A172 (cell line): Measurements from ENCODE around the gene RTN4. TPM values are rescaled to one million over a fixed set of nuclear protein-coding genes. Genes with fewer than 3 reads are reported as not detected.
"Not testable (repeated sequence)": the region's sequence is repeated elsewhere in the genome, so short reads cannot be mapped to it uniquely, and the experiment has no call there.

Experiments used
- DNase-seq: peaks from one replicate; pipeline ENCODE4 v3.0.0-alpha.2; 2015; ENCODE audit warnings: low spot score
- total RNA-seq: library from RNA; depleted of rRNA; stranded (reverse); fragments of >200 nt; shearing (Covaris generic); gene quantifications from 2 replicates; pipeline ENCODE4 v1.2.3, GENCODE V29; 2014; rRNA removed

Gene RTN4
- 256 and 361 TPM in 2 replicates for total RNA-seq

GRCh38 chr2:55050100-55050994 is at the start of gene RTN4:
Gene RTN4 (minus strand): TSS chr2:55050451. CDS start chr2:55050300, 151 bp downstream.
- DNase-seq, result peak; percentile 100

DNA sequence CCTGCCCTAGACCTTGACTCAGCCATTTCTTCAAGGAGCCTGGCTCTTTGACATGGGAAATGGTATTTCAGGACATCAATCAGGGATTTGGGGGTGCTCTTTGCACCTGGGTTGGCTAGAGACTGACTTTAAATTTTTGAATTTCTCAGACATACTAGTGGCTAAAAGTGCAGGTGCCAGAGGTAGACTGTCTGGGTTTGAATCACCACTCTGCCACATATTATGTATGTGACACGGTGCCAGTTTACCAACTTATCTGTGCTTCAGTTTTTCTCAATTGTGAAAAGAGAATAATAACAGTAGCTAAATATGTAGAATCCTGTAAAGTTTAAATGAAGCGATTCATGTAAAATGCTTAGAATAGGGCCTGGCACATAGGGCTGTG is 49.2 kb upstream of the RTN4 start:
- DNase-seq, result no peak

DNA sequence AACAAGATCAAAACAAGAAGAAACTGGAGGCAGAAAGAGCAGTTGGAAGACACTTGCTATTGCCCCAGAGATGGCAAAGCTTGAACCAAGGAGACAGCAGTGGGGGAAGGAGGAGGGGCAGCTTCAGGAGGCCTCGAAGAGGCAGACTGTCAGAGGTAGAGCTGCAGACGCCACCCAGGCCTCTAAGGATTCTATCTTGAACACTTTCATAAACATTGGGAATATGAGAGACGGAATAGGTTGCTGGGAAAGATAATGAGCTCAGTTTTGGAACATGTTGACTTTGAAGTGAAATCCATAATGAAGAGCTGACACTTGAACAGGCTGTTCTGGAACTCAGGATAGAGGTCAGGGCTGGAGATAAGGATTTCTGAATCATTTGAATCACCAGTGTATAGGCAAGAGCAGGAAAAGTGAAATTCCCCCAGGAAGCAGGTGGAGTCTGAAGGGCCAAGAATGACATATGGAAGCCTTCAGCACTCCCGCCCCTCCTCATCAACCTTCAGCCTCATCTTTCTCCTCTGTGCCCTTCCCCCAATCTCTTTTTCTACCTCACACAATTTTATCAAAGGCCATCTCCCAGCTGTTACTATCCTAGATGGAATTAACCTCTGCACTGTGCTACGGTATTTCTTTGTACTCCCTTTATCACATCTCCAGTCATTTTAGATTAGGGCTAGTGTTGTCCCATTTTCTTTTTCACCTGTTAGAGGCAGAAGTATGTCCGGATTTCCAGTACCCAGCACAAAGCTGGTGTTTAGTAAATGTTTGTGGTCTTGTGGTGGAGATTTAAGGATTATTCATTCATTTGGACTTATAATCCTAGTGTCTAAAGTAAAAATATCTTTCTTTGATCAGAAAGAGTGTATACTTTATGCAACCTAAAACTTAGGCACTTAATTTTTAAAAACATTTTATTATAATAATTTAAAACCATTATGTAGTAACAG is 47.5 kb upstream of the RTN4 start:
- peak; percentile 65 for DNase-seq

DNA sequence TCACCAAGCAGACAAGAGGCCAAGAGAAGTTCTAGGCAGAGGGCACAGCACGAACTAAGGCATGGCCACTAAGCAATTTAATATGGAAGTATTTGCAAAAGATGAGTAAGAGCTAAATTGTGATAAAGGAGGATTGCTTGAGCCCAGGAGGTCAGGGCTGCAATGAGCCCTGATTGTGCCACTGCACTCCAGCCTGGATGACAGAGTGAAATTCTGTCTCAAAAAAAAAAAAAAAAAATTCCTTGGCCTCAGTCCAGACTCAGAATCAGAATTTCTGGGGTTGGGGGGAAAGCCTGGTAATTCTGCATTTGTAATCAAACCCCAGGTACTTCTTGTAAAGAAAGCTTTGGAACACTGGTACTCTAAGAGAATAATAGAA is 46.8 kb upstream of the RTN4 start:
- DNase-seq, result no peak

- no peak for DNase-seq
These were observed 46.3 kb upstream of the RTN4 start for GRCh38 chr2:55096586-55096985.

- DNase-seq, result peak; percentile 89
These were observed 43.1 kb upstream of the RTN4 start for GRCh38 chr2:55093381-55093780.

DNA sequence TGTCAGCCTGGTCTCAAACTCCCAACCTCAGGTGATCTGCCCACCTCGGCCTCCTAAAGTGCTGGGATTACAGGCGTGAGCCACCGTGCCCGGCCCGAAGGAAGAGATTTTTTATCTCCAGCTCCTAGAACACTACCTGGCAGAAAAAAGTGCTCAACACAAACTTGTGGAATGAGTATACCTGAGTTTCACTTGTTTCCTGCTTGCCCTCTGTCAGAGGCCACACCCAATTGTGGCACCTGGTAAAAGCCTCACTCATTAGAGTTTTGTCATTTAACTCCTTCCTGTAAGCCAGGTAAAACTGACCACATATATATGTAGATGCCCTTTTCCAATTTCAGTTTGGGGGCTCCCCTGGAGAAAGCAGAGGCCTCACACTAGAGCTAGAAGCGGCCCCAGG is 42.2 kb upstream of the RTN4 start:
- no peak for DNase-seq

- DNase-seq, result not testable (repeated sequence)
These were observed 41.4 kb upstream of the RTN4 start for GRCh38 chr2:55091681-55092080.

GRCh38 chr2:55090702-55091101 is 40.5 kb upstream of the RTN4 start:
- no peak for DNase-seq

DNA sequence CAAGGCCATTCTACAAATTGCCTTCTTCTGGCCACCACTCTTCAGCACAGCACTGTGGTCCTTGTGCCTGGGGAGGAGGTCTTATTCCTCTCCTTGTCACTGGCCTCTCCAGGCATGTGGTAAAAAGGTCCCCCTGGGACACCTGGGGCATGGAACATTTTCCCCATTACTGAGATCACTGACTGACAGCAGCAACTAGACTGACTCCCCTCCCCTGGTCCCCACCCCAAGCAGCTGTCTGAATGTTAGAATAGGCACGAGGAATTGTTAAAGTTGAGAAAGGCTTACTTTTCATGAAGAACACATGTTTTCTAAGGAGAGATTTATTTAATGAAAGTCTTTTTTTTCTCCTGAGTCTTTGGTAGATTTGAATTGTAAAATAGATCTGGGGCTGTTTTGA is 39.5 kb upstream of the RTN4 start:
- no peak for DNase-seq

GRCh38 chr2:55088400-55088799 is 38.1 kb upstream of the RTN4 start:
- no peak for DNase-seq

- no peak for DNase-seq
These were observed 37.7 kb upstream of the RTN4 start for GRCh38 chr2:55087936-55088335.

GRCh38 chr2:55087501-55087900 is 37.2 kb upstream of the RTN4 start:
- DNase-seq, result no peak

DNA sequence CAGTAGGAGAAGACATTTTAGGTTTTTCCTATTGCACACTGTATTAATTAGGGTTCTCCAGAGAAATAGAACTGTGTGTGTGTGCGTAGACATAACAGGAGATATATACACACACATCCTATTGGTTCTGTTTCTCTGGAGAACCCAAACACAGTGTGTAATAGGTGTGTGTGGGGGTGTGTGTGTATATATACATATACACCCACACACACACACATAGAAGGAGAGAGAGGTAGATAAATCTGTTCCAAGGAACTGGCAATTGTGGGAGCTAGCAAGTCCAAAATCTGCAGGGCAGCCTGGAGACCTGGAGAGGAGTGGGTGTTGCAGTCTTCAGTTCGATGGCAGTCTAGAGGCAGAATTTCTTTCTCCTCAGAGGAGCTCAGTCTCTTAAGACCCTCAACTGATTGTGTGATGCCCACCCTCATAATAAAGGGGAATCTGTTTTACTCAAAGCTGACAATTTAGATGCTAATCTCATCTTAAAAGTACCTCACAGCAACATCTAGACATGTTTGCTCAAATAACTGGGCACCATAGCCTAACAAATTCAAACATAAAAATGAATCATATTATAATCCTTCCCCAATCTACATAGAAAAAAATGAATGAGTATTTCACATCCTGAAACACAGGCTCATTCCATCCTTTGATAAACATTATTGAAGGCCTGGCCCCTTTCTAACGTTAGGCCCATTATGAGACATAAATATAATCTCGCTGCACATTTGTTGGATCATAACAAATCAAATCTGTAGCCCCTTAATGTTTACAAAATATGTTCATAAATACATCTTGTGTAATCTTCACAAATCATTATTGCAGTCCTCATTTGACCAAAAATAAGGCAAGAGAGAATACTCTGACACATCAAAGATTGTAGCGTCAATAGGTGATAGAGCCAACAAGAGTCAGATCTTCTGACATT is 35.1 kb upstream of the RTN4 start:
- DNase-seq, result no peak

- DNase-seq, result no peak
These were observed 34.4 kb upstream of the RTN4 start for GRCh38 chr2:55084641-55085040.

DNA sequence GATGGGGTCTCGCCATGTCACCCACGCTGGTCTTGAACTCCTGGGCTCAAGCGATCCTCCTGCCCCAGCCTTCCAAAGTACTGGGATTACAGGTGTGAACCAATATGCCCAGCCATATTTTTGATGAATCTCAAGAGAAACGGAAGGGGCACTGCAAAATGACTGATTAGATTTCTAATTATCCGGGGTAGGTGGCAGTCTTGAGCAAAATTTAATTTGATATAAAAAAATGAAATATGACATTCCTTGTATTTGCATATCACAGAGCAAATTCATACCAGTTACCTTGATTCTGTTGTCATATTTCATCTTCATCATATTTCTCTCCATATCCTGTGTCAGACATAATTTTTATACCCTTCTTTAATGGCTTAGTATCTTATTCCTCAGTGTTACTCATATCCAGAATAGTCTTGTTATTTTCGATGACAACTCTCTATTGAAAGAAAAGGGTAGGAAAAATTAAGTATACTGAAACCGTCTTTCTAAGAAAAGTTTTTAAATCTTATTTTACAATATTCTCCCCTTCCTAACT is 30.0 kb upstream of the RTN4 start:
- no peak for DNase-seq

GRCh38 chr2:55078956-55079355 is 28.7 kb upstream of the RTN4 start:
- DNase-seq, result no peak

- DNase-seq, result no peak
These were observed 26.5 kb upstream of the RTN4 start for GRCh38 chr2:55076721-55077120.

GRCh38 chr2:55076019-55076418 is 25.8 kb upstream of the RTN4 start:
- DNase-seq, result not testable (repeated sequence)

DNA sequence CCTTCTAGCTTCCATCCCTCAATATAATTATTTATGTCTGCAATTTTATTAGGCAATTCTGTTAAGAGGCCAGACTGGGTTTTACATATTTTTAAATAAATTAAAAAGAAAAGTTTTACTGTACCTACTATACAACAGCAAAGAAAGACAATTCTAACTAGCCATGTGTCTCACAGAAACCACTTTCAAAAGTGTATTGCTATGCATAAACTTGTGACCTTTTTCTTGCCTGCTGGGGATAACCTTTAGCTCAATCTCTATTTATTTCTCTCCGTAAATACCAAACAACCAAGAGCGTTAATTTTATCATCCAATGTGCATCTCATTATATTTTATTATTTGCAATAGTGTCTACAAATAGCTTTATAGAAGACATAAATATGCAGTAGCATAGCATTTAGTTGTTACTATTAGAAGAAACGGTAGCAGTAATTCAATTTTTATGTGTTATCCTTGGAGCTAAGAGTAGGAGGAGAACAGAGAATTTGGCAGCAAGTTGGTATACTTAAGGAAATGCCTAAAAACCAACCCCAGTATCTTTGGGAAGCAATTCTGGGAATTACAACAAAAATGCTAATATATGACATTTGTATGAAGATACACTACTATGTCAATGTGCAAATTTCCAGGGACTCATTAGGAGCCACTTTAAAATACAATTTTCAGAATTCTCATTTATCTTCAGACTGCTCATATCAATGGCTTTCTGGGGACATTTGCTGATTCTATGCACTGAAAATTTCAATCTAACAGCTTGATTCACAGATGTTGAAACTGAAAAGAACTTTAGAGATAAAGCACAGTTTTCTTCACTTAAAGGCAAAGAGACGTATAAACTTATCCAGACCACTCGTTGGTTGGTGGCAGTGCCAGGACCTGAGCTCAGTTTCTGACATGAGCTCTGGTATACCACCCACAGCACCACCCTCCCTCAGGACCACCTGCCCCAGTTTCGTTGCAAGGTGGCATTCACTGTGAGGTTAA is 23.0 kb upstream of the RTN4 start:
- no peak for DNase-seq
